Esophagus muscularis mucosa (tissue), 4 donors: ENCODE measurements around the gene ZSCAN22. TPM values are rescaled to one million over a fixed set of nuclear protein-coding genes. Genes with fewer than 3 reads are reported as not detected.

Experiments
- DNase-seq: peaks from one replicate; pipeline ENCODE4 v3.0.0-alpha.2; 2017; ENCODE audit errors: extremely low spot score
- H3K27ac ChIP-seq, 4 donors: fragments of 200-600 bp; sonication (generic); replicated peaks in 1 of 4; 1 replicate in 3 of 4; 2 replicates in 1 of 4; pipeline ENCODE4 v1.5.1; 2016 to 2019; ENCODE audit warnings: mild to moderate bottlenecking in 1 of 4
- H3K27me3 ChIP-seq, 4 donors: fragments of 200-600 bp; sonication (generic); one replicate each; pipeline versions ENCODE4 v1.5.1 to v1.6.0; 2016 to 2019
- H3K36me3 ChIP-seq, 4 donors: fragments of 200-600 bp; sonication (generic); one replicate each; pipeline ENCODE4 v1.5.1; 2016 to 2019
- H3K4me1 ChIP-seq, 4 donors: fragments of 200-600 bp; sonication (generic); one replicate each; pipeline ENCODE4 v1.5.1; 2016 to 2019
- H3K4me3 ChIP-seq, 4 donors: fragments of 200-600 bp; sonication (generic); 1 replicate in 2 of 4; 2 replicates in 2 of 4; pipeline ENCODE4 v1.5.1; 2016 to 2019; ENCODE audit warnings: mild to moderate bottlenecking in 4 of 4, moderate library complexity in 1 of 4
- H3K9me3 ChIP-seq, 4 donors: fragments of 200-600 bp; sonication (generic); 1 replicate in 3 of 4; 2 replicates in 1 of 4; pipeline ENCODE4 v1.5.1; 2016 to 2019
- CTCF ChIP-seq, 3 experiments: fragments of 200-600 bp in 2 of 3; fragments of 450-650 bp in 1 of 3; sonication (generic) in 2 of 3; IDR thresholded peaks; one replicate each; pipeline ENCODE4 v1.5.1; 2017 to 2019; ENCODE audit warnings: antibody characterized with exemption in 3 of 3, mild to moderate bottlenecking in 2 of 3, moderate library complexity in 1 of 3
- EP300 ChIP-seq: sonication (generic); formaldehyde crosslinking; IDR thresholded peaks from one replicate; pipeline ENCODE4 v1.6.1; 2017; ENCODE audit warnings: antibody characterized with exemption
- POLR2A ChIP-seq: fragments of 450-650 bp; IDR thresholded peaks from one replicate; pipeline ENCODE4 v1.6.1; 2017; ENCODE audit warnings: antibody characterized with exemption, moderate library complexity, mild to moderate bottlenecking, low read depth
- POLR2AphosphoS5 ChIP-seq, 2 donors: sonication (generic); formaldehyde crosslinking; IDR thresholded peaks; one replicate each; pipeline ENCODE4 v1.6.1; 2017; ENCODE audit warnings: antibody characterized with exemption in 2 of 2
- WGBS: methylation state at CpG from one replicate; pipeline ENCODE4 v1.1.5; 2018; 5-methylcytosine and 5-hydroxymethylcytosine counted together
- intact Hi-C: fragments of 100-400 bp; cut with DNase I; formaldehyde crosslinking; loops from one replicate; pipeline ENCODE4 v1.15.1; 2023
- total RNA-seq, 4 donors: library from RNA; depleted of rRNA; stranded (reverse); fragments of >200 nt; gene quantifications; one replicate each; pipeline versions ENCODE4 v1.1.0 to v1.2.1, GENCODE V29; 2016

ZSCAN22 gene
- total RNA-seq, 4 donors from 2014 or later, result 2.9 to 4.9 (median 3.6) TPM

GRCh38 chr19:58291943-58292342 is 34.9 kb upstream of the ZSCAN22 start:
- 98% methylated on average over 7 of the region's 7 CpGs for whole genome bisulfite sequencing
- peaks cover 91 to 98% (median 96%) of the 10 kb centered on the region in 4 donors for H3K36me3 ChIP-seq
- no peak for DNase-seq
- peaks cover 5 to 49% (median 19%) of the 10 kb centered on the region in 4 donors for H3K9me3 ChIP-seq
- no peak overlapping the region for H3K27ac ChIP-seq
- no peaks in the 10 kb centered on the region for H3K27me3 ChIP-seq
- intact Hi-C loops, result no loop called here
- no peaks in the 10 kb centered on the region for H3K4me1 ChIP-seq
- TF ChIP-seq EP300, result no peak
- no peak for TF ChIP-seq POLR2A
- no peak for TF ChIP-seq POLR2AphosphoS5 (IDR thresholded peaks at IDR 0.05)
- no peak for TF ChIP-seq CTCF (IDR thresholded peaks at IDR 0.05)
- no peak overlapping the region for H3K4me3 ChIP-seq

GRCh38 chr19:58294743-58295374 is 31.9 kb upstream of the ZSCAN22 start:
- peaks cover 65 to 94% (median 89%) of the 10 kb centered on the region in 4 donors for H3K36me3 ChIP-seq

GRCh38 chr19:58296104-58296503 is 30.7 kb upstream of the ZSCAN22 start:
- Histone ChIP-seq H3K4me3 (no peak overlapping the region), H3K9me3 (peaks cover 5 to 52% (median 19%) of the 10 kb centered on the region in 4 donors), H3K4me1 (no peaks in the 10 kb centered on the region), H3K27me3 (no peaks in the 10 kb centered on the region), H3K27ac (no peak overlapping the region), H3K36me3 (peaks cover 53 to 95% (median 90%) of the 10 kb centered on the region in 4 donors)
- TF ChIP-seq CTCF (IDR thresholded peaks at IDR 0.05) (no peak), EP300 (no peak), POLR2A (no peak), POLR2AphosphoS5 (IDR thresholded peaks at IDR 0.05) (no peak)
- intact Hi-C loops, result no loop called here
- 94% methylated on average over 7 of the region's 7 CpGs for WGBS
- DNase-seq, result no peak

More at GRCh38 chr19:58294743-58295374, 31.9 kb upstream of the ZSCAN22 start:
- no peak overlapping the region for H3K4me3 ChIP-seq
- 98% methylated on average over 12 of the region's 22 CpGs for WGBS
- intact Hi-C loops, result no loop called here
- no peaks in the 10 kb centered on the region for H3K27me3 ChIP-seq
- TF ChIP-seq EP300, result no peak
- TF ChIP-seq CTCF (IDR thresholded peaks at IDR 0.05), result no peak
- no peak for TF ChIP-seq POLR2A
- no peak for TF ChIP-seq POLR2AphosphoS5 (IDR thresholded peaks at IDR 0.05)
- no peak for DNase-seq
- no peaks in the 10 kb centered on the region for H3K4me1 ChIP-seq
- peaks cover 5 to 52% (median 19%) of the 10 kb centered on the region in 4 donors for H3K9me3 ChIP-seq
- H3K27ac ChIP-seq, result no peak overlapping the region

- Histone ChIP-seq H3K27me3 (no peaks in the 10 kb centered on the region), H3K9me3 (peaks cover 0 to 14% (median 2%) of the 10 kb centered on the region in 4 donors), H3K4me1 (peaks cover 4 to 10% (median 7%) of the 10 kb centered on the region in 4 donors), H3K4me3 (no peak overlapping the region), H3K27ac (no peak overlapping the region), H3K36me3 (peaks cover 12 to 55% (median 53%) of the 10 kb centered on the region in 4 donors)
- no peak for TF ChIP-seq POLR2A
- TF ChIP-seq CTCF (IDR thresholded peaks at IDR 0.05), result no peak
- no peak for TF ChIP-seq POLR2AphosphoS5 (IDR thresholded peaks at IDR 0.05)
- TF ChIP-seq EP300, result no peak
- DNase-seq, result no peak
- 96% methylated on average over 7 of the region's 7 CpGs for WGBS
- intact Hi-C loops, result no loop called here
These were observed 26.2 kb upstream of the ZSCAN22 start for GRCh38 chr19:58300620-58301019.

GRCh38 chr19:58304255-58304654 is 22.5 kb upstream of the ZSCAN22 start:
- DNase-seq, result no peak
- Histone ChIP-seq H3K4me1 (peaks cover 12 to 33% (median 22%) of the 10 kb centered on the region in 4 donors), H3K27ac (peak overlapping the region; percentile 88 to 93 (median 91)), H3K36me3 (peaks cover 4 to 52% (median 46%) of the 10 kb centered on the region in 4 donors), H3K4me3 (peak overlapping the region; percentile 89 to 96 (median 94)), H3K27me3 (no peaks in the 10 kb centered on the region), H3K9me3 (no peaks in the 10 kb centered on the region)
- intact Hi-C loops, result no loop called here
- TF ChIP-seq POLR2A (no peak), POLR2AphosphoS5 (IDR thresholded peaks at IDR 0.05) (no peak), CTCF (IDR thresholded peaks at IDR 0.05) (no peak), EP300 (no peak)
- 85% methylated on average over 7 of the region's 7 CpGs for WGBS
